ENCODE measurements around the gene AKAP10. TPM values are rescaled to one million over a fixed set of nuclear protein-coding genes. Genes with fewer than 3 reads are reported as not detected.

AKAP10 gene
- total RNA-seq, 5 donors from 2014 or later (not counting 1 experiment from before 2014, with no cell fraction given) = 43.3 to 61.3 (median 53.9) TPM

DNA sequence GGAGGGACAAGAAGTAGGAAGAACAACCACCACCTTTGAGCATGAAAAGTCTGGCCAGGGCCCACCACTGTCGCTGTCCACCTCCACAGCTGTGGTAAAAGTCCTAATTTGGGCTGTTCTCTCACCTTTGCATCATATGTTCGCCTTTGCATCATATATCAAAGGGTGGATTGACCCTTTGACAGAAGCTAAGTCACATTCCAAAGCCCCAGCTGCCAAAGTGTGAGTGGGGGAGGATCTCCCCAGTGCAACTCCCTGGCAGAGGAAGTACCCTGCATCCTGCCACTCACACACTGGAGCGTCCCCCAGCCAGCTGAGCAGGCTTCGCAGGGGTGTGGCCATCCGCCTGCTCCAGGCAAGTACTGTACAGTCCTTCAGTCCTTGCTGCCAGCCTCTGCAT lies 18.9 kb upstream of the AKAP10 start:
- Mint-ChIP-seq H3K27me3 (peaks cover 18 to 20% of the 10 kb centered on the region in 2 donors), H3K36me3 (no peaks in the 10 kb centered on the region), H3K4me1 (peaks cover 4 to 7% (median 6%) of the 10 kb centered on the region in 3 donors), H3K4me3 (no peak overlapping the region), H3K27ac (no peak overlapping the region), H3K9me3 (no peaks in the 10 kb centered on the region)
- Histone ChIP-seq H3K9me3 (no peaks in the 10 kb centered on the region), H3K4me3 (ENCODE audit: control insufficient read depth in 1 of 2, extremely low read depth in 1 of 2, low read length in 1 of 2) (no peak overlapping the region), H3K27me3 (replicated peaks in 1 of 2; ENCODE audit: control insufficient read depth in 2 of 2, extremely low read depth in 1 of 2, insufficient read depth in 2 of 2, low read length in 1 of 2) (peaks cover 0 to 20% of the 10 kb centered on the region in 2 experiments), H3K27ac (ENCODE audit: low read length) (no peak overlapping the region), H3K36me3 (ENCODE audit: control insufficient read depth in 2 of 2, extremely low read depth in 1 of 2, insufficient read depth in 1 of 2, low read length in 1 of 2) (no peaks in the 10 kb centered on the region), H3K4me1 (ENCODE audit: control insufficient read depth in 1 of 2, extremely low read depth in 1 of 2, insufficient read depth in 2 of 2, low read length in 2 of 2) (peaks cover 0 to 4% of the 10 kb centered on the region in 2 experiments)
- DNase-seq (no peak), ATAC-seq (replicated peaks in 1 of 4) (no peak)
- no CpG with 5 or more reads among the region's 5 CpGs for WGBS (ENCODE audit: insufficient coverage)
- ChIA-PET CTCF (interaction anchor here (0.6 to 1.1 kb wide), 2 partner anchors 120 to 629 kb away, joined by 4 to 7 read pairs; no protein-coding TSS in a partner anchor), POLR2A (no interaction called here)

DNA sequence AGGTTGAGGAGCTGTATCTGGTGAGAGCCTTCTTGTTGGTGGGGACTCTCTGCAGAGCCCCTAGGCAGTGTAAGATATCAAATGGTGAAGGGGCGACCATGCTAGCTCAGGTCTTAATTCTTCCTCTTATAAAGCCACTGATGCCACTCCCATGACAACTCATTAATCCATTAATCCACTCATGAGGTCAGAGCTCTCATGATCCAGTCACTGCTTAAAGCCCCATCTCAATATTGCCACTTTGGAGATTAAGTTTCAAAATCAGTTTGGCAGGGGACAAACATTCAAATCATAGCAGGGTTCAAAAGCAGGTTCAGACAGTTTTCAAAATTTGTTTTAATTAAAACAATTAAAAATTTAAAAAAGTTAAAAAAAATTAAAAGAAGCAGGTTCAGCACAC lies 18.5 kb upstream of the AKAP10 start:
- no peaks in the 10 kb centered on the region for H3K9me3 ChIP-seq
- ChIA-PET CTCF (interaction anchor here (0.5 to 1.1 kb wide), 3 partner anchors 89 to 629 kb away, joined by 3 to 7 read pairs (median 4); no protein-coding TSS in a partner anchor), POLR2A (no interaction called here)
- no peaks in the 10 kb centered on the region for H3K36me3 ChIP-seq (ENCODE audit: control insufficient read depth in 2 of 2, extremely low read depth in 1 of 2, insufficient read depth in 1 of 2, low read length in 1 of 2)
- H3K4me1 ChIP-seq (ENCODE audit: control insufficient read depth in 1 of 2, extremely low read depth in 1 of 2, insufficient read depth in 2 of 2, low read length in 2 of 2) = peaks cover 0 to 4% of the 10 kb centered on the region in 2 experiments
- 83% methylated on average over 1 of the region's 1 CpG for whole genome bisulfite sequencing (ENCODE audit: insufficient coverage)
- Mint-ChIP-seq H3K27ac (no peak overlapping the region), H3K27me3 (peaks cover 18 to 23% of the 10 kb centered on the region in 2 donors), H3K36me3 (no peaks in the 10 kb centered on the region), H3K4me1 (peaks cover 4 to 7% (median 6%) of the 10 kb centered on the region in 3 donors), H3K4me3 (no peak overlapping the region), H3K9me3 (no peaks in the 10 kb centered on the region)
- ATAC-seq (replicated peaks in 1 of 4) (no peak), DNase-seq (no peak)
- H3K4me3 ChIP-seq (ENCODE audit: control insufficient read depth in 1 of 2, extremely low read depth in 1 of 2, low read length in 1 of 2) = no peak overlapping the region
- H3K27me3 ChIP-seq (replicated peaks in 1 of 2; ENCODE audit: control insufficient read depth in 2 of 2, extremely low read depth in 1 of 2, insufficient read depth in 2 of 2, low read length in 1 of 2) = peaks cover 0 to 20% of the 10 kb centered on the region in 2 experiments
- H3K27ac ChIP-seq (ENCODE audit: low read length) = no peak overlapping the region

- H3K4me3 ChIP-seq (ENCODE audit: control insufficient read depth in 1 of 2, extremely low read depth in 1 of 2, low read length in 1 of 2) = no peak overlapping the region
- H3K27me3 ChIP-seq (replicated peaks in 1 of 2; ENCODE audit: control insufficient read depth in 2 of 2, extremely low read depth in 1 of 2, insufficient read depth in 2 of 2, low read length in 1 of 2) = peaks cover 0 to 20% of the 10 kb centered on the region in 2 experiments
- peaks cover 0 to 4% of the 10 kb centered on the region in 2 experiments for H3K4me1 ChIP-seq (ENCODE audit: control insufficient read depth in 1 of 2, extremely low read depth in 1 of 2, insufficient read depth in 2 of 2, low read length in 2 of 2)
- peak; percentile 97 to 100 (median 98) for ATAC-seq (replicated peaks in 1 of 4)
- no peaks in the 10 kb centered on the region for H3K9me3 Mint-ChIP-seq
- no peak overlapping the region for H3K27ac Mint-ChIP-seq
- H3K27ac ChIP-seq (ENCODE audit: low read length) = no peak overlapping the region
- H3K27me3 Mint-ChIP-seq = peaks cover 4 to 13% of the 10 kb centered on the region in 2 donors
- H3K36me3 ChIP-seq (ENCODE audit: control insufficient read depth in 2 of 2, extremely low read depth in 1 of 2, insufficient read depth in 1 of 2, low read length in 1 of 2) = no peaks in the 10 kb centered on the region
- 6% methylated on average over 15 of the region's 24 CpGs for WGBS (ENCODE audit: insufficient coverage)
- peak; percentile 55 to 87 (median 69) for DNase-seq
- no peaks in the 10 kb centered on the region for H3K36me3 Mint-ChIP-seq
- ChIA-PET CTCF (interaction anchor here (0.5 to 1.6 kb wide), 21 partner anchors 9 to 1464 kb away, joined by 3 to 11 read pairs (median 4); partner anchors contain the start of genes AKAP10 (in 1 of the 2) and SPECC1 (in 1 of the 2)), POLR2A (interaction anchor here in 1 of 2 donors (0.8 kb wide), 1 partner anchor 12 kb away, joined by 3 read pairs; no protein-coding TSS in a partner anchor)
- peak overlapping the region in 1 of 3 donors; percentile 19 for H3K4me3 Mint-ChIP-seq
- no peaks in the 10 kb centered on the region for H3K9me3 ChIP-seq
- peaks cover 4 to 7% (median 6%) of the 10 kb centered on the region in 3 donors for H3K4me1 Mint-ChIP-seq
Measured at GRCh38 chr17:19992803-19993713, 15.4 kb upstream of the AKAP10 start.

GRCh38 chr17:19991252-19991885 lies 13.7 kb upstream of the AKAP10 start:
- CTCF ChIA-PET = no interaction called here

DNA sequence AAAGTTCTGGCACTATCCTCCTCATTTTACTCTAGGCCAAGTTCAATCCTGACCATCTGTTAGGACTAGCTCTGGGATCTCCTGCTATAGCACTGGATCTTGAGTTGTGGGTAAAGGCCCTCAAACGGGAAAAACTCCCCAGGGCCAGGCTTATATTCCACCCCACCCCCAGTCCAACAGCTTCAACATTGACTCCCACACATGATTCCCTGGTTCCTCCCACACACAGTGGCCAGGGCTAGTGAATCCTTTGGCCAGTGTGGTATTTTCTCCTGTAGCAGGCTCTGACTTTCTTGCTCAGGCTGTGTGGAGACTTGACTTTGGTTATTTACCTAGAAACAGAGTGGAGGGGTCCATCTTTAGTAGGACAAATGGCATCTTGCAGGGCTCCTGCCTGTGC lies 10.3 kb upstream of the AKAP10 start:
- Histone ChIP-seq H3K36me3 (ENCODE audit: control insufficient read depth in 2 of 2, extremely low read depth in 1 of 2, insufficient read depth in 1 of 2, low read length in 1 of 2) (no peaks in the 10 kb centered on the region), H3K27me3 (replicated peaks in 1 of 2; ENCODE audit: control insufficient read depth in 2 of 2, extremely low read depth in 1 of 2, insufficient read depth in 2 of 2, low read length in 1 of 2) (peaks cover 0 to 16% of the 10 kb centered on the region in 2 experiments), H3K27ac (ENCODE audit: low read length) (no peak overlapping the region), H3K4me1 (ENCODE audit: control insufficient read depth in 1 of 2, extremely low read depth in 1 of 2, insufficient read depth in 2 of 2, low read length in 2 of 2) (peaks cover 0 to 2% of the 10 kb centered on the region in 2 experiments), H3K4me3 (ENCODE audit: control insufficient read depth in 1 of 2, extremely low read depth in 1 of 2, low read length in 1 of 2) (no peak overlapping the region), H3K9me3 (no peaks in the 10 kb centered on the region)
- Mint-ChIP-seq H3K9me3 (no peaks in the 10 kb centered on the region), H3K4me3 (no peak overlapping the region), H3K27me3 (peaks cover 0 to 9% of the 10 kb centered on the region in 2 donors), H3K36me3 (no peaks in the 10 kb centered on the region), H3K4me1 (peaks cover 0 to 3% (median 1%) of the 10 kb centered on the region in 3 donors), H3K27ac (no peak overlapping the region)
- no peak for ATAC-seq (replicated peaks in 1 of 4)
- ChIA-PET POLR2A (no interaction called here), CTCF (no interaction called here)
- DNase-seq = no peak
- no CpG with 5 or more reads among the region's 1 CpG for WGBS (ENCODE audit: insufficient coverage)

More at GRCh38 chr17:19991252-19991885, 13.7 kb upstream of the AKAP10 start:
- H3K4me3 Mint-ChIP-seq = no peak overlapping the region
- H3K36me3 ChIP-seq (ENCODE audit: control insufficient read depth in 2 of 2, extremely low read depth in 1 of 2, insufficient read depth in 1 of 2, low read length in 1 of 2) = no peaks in the 10 kb centered on the region
- H3K9me3 ChIP-seq = no peaks in the 10 kb centered on the region
- no peak for DNase-seq
- no peaks in the 10 kb centered on the region for H3K9me3 Mint-ChIP-seq
- H3K27ac ChIP-seq (ENCODE audit: low read length) = no peak overlapping the region
- 25% methylated on average over 2 of the region's 4 CpGs for WGBS (ENCODE audit: insufficient coverage)
- no peaks in the 10 kb centered on the region for H3K36me3 Mint-ChIP-seq
- no peak for ATAC-seq (replicated peaks in 1 of 4)
- peaks cover 0 to 4% of the 10 kb centered on the region in 2 experiments for H3K4me1 ChIP-seq (ENCODE audit: control insufficient read depth in 1 of 2, extremely low read depth in 1 of 2, insufficient read depth in 2 of 2, low read length in 2 of 2)
- H3K4me1 Mint-ChIP-seq = peaks cover 0 to 4% (median 3%) of the 10 kb centered on the region in 3 donors
- H3K27me3 Mint-ChIP-seq = peaks cover 0 to 9% of the 10 kb centered on the region in 2 donors
- H3K4me3 ChIP-seq (ENCODE audit: control insufficient read depth in 1 of 2, extremely low read depth in 1 of 2, low read length in 1 of 2) = no peak overlapping the region
- peak overlapping the region in 1 of 2 donors; percentile 62 for H3K27ac Mint-ChIP-seq
- H3K27me3 ChIP-seq (replicated peaks in 1 of 2; ENCODE audit: control insufficient read depth in 2 of 2, extremely low read depth in 1 of 2, insufficient read depth in 2 of 2, low read length in 1 of 2) = peaks cover 0 to 19% of the 10 kb centered on the region in 2 experiments
- POLR2A ChIA-PET = no interaction called here

All from T-cell (primary cell).